ENCODE data around the gene ART3.
A peak's percentile ranks its signal among the peaks of the same experiment; 100 is the strongest.

ART3 gene

GRCh38 chr4:76060506-76060905 is 14.0 kb upstream of the ART3 start:
- DNase-seq (ENCODE audit: low read depth, low spot score): no peak
- TF ChIP-seq, protein P1, sequence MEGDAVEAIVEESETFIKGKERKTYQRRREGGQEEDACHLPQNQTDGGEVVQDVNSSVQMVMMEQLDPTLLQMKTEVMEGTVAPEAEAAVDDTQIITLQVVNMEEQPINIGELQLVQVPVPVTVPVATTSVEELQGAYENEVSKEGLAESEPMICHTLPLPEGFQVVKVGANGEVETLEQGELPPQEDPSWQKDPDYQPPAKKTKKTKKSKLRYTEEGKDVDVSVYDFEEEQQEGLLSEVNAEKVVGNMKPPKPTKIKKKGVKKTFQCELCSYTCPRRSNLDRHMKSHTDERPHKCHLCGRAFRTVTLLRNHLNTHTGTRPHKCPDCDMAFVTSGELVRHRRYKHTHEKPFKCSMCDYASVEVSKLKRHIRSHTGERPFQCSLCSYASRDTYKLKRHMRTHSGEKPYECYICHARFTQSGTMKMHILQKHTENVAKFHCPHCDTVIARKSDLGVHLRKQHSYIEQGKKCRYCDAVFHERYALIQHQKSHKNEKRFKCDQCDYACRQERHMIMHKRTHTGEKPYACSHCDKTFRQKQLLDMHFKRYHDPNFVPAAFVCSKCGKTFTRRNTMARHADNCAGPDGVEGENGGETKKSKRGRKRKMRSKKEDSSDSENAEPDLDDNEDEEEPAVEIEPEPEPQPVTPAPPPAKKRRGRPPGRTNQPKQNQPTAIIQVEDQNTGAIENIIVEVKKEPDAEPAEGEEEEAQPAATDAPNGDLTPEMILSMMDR (IDR thresholded peaks at IDR 0.05; ENCODE audit: low read depth, low read length): no peak
- H3K4me3 ChIP-seq (ENCODE audit: low read depth, low read length): no peak overlapping the region
- in situ Hi-C loops (cut with HindIII; ENCODE audit: low sequenced_read_pairs): no loop called here

- TF ChIP-seq, protein P1 (IDR thresholded peaks at IDR 0.05; ENCODE audit: low read depth, low read length): no peak
- no peak overlapping the region for H3K4me3 ChIP-seq (ENCODE audit: low read depth, low read length)
- no peak for DNase-seq (ENCODE audit: low read depth, low spot score)
- in situ Hi-C loops (cut with HindIII; ENCODE audit: low sequenced_read_pairs): no loop called here
Observed at GRCh38 chr4:76061421-76061820, 13.1 kb upstream of the ART3 start.

GRCh38 chr4:76061982-76062381 is 12.5 kb upstream of the ART3 start:
- in situ Hi-C loops (cut with HindIII; ENCODE audit: low sequenced_read_pairs): no loop called here
- no peak overlapping the region for H3K4me3 ChIP-seq (ENCODE audit: low read depth, low read length)
- no peak for DNase-seq (ENCODE audit: low read depth, low spot score)
- TF ChIP-seq, protein P1 (IDR thresholded peaks at IDR 0.05; ENCODE audit: low read depth, low read length): no peak

DNA sequence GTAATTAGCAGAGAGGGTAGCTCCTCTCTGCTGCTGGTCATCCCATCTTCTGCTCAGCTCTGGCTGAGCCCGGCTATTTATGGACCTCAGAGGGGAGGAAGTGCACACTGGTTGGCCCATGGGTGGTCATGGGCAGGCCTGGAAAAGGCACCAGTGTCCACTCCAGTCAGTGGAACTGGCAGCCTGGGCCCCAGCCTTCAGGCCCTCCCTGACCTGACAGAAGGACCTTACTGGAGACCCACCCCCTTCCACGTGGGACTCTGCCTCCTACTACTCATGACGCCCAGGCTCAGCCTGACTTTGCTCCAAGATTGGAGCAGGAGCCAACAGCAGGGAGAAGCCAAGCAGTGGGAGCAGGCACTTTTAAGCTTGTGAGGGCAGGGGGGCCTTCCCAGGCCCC is 8.0 kb upstream of the ART3 start:
- DNase-seq (ENCODE audit: low read depth, low spot score): no peak
- TF ChIP-seq, protein P1 (IDR thresholded peaks at IDR 0.05; ENCODE audit: low read depth, low read length): no peak
- in situ Hi-C loops (cut with HindIII; ENCODE audit: low sequenced_read_pairs): no loop called here
- H3K4me3 ChIP-seq (ENCODE audit: low read depth, low read length): no peak overlapping the region

DNA sequence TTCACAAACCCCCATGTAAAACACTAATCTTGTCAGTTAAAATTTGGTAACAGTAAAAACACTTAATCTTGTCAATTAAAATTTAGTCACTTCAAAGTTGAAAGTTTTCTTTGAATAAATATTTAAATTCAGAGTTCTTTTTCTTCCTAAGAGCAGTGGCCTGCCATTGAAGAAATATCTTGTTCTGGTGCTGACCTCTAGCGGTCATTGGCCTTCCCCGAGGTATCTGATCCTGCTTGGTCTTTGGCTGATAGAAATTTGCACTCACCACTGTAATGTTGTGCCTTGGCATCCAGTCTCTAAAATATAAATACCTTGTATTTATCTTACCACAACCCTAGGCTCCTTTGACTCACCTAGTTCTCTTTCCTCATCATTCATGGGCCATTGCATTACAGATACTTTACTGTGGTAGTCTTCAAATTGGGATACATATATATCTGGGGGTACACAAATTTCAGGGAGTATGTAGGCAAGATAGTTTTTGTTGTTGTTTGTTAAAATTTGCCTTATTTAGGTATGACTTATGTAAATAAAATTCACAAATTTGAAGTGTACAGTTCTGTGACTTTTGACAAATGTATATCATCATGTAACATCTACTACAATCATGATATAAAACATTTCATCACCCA is 6.7 kb upstream of the ART3 start:
- DNase-seq (ENCODE audit: low read depth, low spot score): peak; percentile 75
- TF ChIP-seq, protein P1 (IDR thresholded peaks at IDR 0.05; ENCODE audit: low read depth, low read length): peak; percentile 87
- in situ Hi-C loops (cut with HindIII; ENCODE audit: low sequenced_read_pairs): no loop called here
- H3K4me3 ChIP-seq (ENCODE audit: low read depth, low read length): no peak overlapping the region

GRCh38 chr4:76072760-76073159 is 1.7 kb upstream of the ART3 start:
- no peak for DNase-seq (ENCODE audit: low read depth, low spot score)
- in situ Hi-C loops (cut with HindIII; ENCODE audit: low sequenced_read_pairs): no loop called here
- H3K4me3 ChIP-seq (ENCODE audit: low read depth, low read length): no peak overlapping the region
- TF ChIP-seq, protein P1 (IDR thresholded peaks at IDR 0.05; ENCODE audit: low read depth, low read length): no peak
